NCI-H524 treated with DMSO at 0.1 percent for 48 hours (cell line): Measurements from ENCODE around the gene VILL.
"Not testable (repeated sequence)": the region's sequence is repeated elsewhere in the genome, so short reads cannot be mapped to it uniquely, and the experiment has no call there.

Experiments used
- DNase-seq: peaks from one replicate; lab custom pipeline; 2025; lab: John Stamatoyannopoulos, UW

Gene VILL

DNA sequence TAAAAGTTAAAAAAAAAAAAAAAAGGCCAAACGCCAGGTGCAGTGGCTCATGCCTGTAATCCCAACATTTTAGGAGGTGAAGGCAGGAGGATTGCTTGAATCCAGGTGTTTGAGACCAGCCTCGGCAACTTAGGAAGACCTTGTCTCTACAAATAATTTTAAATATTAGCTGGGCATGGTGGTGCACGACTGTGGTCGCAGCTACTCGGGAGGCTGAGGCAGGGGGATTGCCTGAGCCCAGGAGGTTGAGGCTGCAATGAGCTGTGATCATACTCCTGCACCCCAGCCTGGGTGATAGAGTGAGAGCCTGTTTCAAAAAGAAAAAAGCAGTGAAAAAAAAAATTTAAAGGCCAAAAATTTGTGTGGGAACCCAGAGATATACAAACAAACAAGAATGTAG, 45.7 kb downstream of the VILL start:
- DNase-seq: no peak

DNA sequence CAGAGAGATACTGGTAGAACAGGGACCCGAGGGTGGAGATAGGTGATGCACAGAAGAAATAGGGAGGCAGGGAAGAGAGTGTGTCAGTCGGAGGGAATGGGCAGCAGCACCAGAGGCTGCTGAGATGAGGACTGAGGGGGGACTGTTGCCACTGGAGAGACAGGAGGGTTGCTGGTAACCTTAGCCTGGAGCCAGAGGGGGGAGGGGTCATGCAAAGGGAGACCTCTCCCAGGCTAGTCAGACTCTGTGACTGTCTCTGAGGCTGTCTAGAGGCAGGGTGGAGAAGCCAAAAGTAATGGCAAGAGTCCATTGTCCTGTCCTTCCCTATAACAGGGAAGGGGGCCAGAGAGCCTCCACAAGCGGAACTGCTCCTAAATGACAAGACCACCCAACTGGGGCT, 46.3 kb downstream of the VILL start:
- DNase-seq: no peak

DNA sequence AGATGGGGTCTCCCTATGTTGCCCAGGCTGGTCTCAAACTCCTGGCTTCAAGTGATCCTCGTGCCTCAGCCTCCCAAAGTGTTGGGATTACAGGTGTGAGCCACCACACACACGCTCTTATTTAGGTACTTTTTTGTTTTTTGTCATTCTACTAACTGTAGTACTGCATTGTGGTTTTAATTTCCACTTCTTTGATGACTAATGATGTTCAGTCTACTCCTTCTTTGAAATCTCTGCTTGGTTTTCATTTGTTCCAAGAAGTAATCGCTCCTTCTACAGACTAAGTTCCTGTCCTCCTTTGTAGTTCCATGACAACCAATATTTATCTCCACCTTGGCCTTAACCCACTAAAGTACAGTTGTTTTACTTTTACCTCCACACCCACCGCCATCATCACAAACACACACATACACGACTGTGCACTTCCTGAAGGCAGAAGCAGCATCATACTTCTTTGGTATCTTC, 47.9 kb downstream of the VILL start:
- no peak for DNase-seq

DNA sequence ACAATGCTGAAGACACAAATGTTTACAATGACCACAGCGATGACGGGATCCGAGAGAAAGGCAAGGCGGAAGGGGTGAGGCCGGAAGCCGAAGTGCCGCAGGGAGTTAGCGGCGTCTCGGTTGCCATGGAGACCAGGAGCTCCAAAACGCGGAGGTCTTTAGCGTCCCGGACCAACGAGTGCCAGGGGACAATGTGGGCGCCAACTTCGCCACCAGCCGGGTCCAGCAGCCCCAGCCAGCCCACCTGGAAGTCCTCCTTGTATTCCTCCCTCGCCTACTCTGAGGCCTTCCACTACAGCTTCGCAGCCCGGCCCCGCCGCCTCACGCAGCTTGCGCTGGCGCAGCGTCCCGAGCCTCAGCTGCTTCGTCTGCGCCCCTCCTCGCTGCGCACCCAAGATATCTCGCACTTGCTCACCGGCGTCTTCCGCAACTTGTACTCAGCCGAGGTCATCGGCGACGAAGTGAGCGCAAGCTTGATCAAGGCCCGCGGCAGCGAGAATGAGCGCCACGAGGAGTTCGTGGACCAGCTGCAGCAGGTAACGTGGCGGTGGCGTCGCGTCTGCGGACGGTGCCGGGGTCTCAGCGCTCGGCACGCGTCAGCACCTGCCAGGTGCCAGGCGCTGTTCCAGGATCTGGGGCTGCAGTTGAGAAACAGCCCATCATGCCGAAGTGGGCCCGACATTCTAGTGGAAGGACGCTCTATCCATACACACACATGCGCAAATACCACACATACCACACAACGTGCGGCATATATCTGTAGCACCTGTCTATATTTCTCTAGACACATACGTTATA, 48.7 kb downstream of the VILL start, which contains the start of gene DLEC1:
Gene DLEC1 (plus strand): TSS at position 108 of the 798 bp plus-strand sequence. CDS start 18 bp downstream, at position 126.
- DNase-seq: peak; percentile 10

DNA sequence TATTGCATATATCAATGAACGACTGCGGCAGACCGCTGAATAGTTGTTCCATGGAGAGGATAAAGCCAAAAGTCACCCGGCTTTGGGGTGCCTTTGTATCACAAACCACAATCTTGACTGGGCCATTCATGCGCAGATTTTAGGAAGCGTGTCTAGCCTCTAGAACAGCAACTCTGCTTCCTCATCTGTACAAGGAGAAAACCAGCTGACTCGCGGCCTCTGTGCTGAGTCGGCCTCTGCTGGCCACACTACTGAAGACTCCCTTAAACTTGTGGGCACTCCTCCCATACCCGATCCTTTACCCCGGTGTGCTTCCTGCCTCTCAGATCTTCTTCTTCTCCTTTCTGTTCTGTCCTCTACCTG, 49.3 kb downstream of the VILL start:
- DNase-seq: no peak

DNA sequence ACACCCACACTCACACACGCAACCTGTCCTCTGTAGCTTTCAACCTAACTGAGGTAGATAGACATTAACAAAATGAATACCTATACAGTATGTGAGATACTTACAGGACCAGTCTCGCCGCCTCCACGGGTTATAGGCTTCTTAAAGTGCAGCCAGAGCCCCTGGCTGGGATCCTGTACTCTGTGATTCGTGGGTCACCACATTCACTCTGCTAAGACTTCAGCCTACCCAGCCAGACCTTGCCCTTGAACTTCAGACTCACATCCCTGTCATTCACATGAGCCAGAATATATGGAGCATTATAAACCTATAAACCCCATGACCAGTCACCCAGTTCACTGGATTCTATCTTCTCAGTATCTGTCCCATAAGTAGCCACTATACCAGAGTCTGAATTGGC, 49.8 kb downstream of the VILL start:
- no peak for DNase-seq

DNA sequence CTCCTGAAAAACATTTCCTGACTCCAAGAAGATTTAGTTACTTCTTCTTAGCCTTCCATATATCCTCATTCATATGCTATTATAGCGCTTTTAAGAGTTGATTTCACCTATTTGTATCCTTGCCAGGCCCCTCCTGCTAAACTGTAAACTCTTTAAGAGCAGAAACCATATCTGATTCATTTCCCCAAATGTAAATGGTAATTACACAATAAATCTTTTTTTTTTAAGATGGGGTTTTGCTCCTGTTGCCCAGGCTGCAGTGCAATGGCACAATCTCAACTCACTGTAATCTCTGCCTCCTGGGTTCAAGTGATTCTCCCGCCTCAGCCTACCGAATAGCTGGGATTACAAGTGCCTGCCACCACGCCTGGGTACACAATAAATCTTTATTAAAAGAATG, 52.9 kb downstream of the VILL start:
- DNase-seq: no peak

DNA sequence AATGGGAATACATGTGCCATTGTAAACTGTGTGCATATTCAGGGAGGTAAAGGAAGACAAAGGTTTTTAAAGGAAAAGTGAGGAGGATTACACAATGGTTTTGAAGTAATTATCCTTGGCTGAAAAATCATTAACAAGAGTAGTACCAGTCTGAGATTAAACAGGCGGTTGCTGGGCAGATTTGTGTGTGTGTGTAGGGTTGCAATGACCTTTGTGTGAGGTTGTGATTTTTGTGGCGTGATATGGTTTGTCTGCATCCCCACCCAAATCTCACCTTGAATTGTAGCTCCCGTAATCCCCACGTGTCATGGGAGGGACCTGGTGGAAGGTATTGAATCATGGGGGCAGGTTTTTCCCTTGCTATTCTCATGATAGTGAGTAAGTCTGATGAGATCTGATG, 55.4 kb downstream of the VILL start:
- no peak for DNase-seq

DNA sequence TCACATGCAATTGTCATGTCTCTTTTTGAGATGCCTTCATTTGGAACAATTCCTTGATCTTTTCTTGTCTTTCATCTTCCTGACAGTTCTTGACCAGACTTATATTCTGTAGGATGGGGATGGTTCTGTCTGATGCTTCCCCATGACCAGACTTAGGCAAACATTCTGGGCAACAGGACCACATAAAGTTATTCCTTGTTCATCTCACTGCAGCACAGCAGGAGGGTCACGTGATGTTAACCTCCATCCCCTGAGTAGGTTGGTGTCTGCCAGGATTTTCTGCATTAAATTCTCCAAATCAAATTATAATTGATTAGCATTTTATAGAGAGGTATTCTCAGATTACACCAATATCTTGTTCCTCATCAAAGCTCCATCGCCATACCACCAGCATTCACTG, 56.2 kb downstream of the VILL start:
- no peak for DNase-seq

DNA sequence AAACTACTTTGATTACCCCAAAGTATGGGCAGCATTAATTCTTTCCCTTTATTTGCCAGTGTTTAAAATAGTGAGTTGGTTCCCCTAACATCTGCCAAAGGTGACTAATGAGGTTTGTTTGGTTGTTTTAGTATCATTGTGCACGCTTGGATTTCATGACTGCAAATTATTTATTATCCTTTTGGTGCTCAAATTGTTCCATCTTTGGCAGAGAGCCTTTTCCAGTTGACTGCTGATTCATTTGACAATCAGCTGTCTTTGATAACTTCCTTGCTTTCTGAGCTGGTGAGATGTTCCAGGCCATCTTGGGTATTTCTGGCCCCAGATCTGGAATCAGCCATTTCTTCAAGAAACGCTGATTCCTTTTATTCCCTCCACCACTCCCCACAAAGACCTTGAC, 57.3 kb downstream of the VILL start:
- DNase-seq: no peak

DNA sequence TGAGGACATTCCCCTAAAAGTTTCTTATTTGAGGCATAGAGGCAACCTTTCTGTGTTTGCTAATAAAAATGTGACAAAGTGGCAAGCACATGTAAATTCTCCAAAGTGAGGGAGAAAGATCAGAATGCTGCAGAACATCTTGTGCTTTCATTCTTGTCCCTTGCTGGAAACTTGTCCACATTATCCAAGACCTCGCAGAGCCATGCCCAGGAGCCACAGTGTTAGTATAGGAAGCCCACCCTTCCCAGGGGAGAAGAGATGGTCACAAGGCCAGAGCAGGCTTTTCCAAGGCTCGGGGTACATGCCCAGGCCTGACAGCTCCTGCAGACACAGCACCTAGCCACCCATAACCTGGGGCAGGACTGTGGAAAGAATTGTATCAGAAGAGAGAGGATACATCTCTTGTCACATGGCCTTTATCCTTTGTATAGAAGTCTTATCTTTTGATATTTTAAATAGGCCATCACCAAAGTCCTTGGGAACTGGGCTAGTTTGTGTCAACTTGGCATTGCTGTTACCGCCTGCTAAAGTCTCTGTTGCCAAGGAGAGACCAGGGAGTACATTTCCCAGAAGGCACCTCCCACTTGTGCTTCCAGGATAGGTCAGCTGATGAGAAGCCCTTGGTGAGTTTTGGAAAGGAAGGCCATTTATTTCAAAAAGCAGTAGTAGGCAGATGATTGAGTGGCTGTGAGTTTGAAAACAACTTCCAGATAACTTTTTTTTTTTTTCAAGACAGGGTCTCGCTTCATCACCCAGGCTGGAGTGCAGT, 59.0 kb downstream of the VILL start:
- no peak for DNase-seq

DNA sequence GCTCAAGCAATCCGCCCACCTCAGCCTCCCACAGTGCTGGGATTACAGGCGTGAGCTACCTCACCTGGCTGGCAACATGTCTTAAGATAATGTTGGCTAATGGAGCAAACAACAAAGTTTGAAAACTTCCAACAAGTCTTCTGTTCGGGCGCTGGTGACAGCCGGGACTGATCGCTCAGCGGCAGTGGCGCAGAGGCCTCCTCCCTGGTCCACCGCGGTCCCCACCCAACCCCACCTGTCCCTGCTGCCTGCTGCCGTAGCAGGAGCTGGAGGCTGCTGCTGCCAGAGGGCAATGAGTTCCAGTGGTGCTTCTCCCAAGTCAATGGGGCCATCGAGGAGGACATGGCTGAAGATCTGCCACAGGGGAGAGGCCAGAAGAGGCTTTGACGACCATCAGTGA, 60.5 kb downstream of the VILL start:
- no peak for DNase-seq

DNA sequence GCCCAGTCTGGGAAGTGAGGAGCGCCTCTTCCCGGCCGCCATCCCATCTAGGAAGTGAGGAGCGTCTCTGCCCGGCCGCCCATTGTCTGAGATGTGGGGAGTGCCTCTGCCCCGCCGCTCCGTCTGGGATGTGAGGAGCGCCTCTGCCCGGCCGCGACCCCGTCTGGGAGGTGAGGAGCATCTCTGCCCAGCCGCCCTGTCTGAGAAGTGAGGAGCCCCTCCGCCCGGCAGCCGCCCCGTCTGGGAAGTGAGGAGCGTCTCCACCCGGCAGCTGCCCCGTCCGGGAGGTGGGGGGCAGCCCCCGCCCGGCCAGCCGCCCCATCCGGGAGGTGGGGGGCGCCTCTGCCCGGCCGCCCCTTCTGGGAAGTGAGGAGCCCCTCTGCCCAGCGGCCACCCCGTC, 62.7 kb downstream of the VILL start:
- not testable (repeated sequence) for DNase-seq

DNA sequence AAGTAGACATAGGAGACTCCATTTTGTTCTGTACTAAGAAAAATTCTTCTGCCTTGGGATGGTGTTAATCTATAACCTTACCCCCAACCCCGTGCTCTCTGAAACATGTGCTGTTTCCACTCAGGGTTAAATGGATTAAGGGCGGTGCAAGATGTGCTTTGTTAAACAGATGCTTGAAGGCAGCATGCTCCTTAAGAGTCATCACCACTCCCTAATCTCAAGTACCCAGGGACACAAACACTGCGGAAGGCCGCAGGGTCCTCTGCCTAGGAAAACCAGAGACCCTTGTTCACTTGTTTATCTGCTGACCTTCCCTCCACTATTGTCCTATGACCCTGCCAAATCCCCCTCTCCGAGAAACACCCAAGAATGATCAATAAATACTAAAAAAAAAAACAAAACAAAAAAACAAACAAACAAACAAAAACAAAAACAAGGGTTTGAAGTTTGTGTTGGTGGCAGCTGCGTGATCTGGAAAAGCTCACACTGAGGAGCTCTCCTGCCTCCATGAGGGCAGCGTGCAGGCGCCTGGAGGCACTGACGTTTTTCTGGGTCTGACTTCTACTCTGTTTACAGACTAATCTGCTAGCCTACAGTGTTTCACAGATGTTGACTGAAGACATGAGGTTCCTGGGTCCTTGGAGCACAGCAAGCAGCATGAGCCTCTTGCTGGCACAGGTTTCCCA, 63.4 kb downstream of the VILL start:
- peak; percentile 28 for DNase-seq

DNA sequence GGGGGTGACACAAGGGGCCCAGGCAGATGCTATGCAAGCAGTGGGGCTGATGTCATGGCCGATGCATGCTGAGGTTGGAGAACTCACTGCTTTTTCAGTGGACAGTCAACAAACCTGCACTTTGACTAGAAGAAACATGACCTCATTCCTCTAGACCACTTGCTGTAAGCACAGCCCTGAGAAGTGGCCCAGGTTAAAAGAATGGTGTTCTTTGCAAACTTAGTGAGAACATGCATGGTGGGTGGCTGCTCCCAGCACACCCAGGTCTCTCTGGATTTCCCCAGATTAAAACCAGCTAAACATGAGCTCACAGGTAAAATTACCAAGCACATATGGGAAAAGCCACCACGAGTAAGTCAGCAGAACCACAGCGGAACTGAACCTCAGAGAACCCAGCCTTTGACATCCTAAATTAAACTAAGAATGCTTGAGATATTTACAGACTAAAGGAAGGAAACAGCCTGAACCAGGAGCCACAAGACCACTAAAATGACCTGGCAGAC, 64.0 kb downstream of the VILL start:
- no peak for DNase-seq
